Inflammatory macrophage (primary cell): ENCODE data around the gene MYPN.

Experiments used
- DNase-seq, 2 donors: peaks; one replicate each; pipeline ENCODE4 v3.0.0-alpha.2; 2020 to 2022

Gene MYPN

DNA sequence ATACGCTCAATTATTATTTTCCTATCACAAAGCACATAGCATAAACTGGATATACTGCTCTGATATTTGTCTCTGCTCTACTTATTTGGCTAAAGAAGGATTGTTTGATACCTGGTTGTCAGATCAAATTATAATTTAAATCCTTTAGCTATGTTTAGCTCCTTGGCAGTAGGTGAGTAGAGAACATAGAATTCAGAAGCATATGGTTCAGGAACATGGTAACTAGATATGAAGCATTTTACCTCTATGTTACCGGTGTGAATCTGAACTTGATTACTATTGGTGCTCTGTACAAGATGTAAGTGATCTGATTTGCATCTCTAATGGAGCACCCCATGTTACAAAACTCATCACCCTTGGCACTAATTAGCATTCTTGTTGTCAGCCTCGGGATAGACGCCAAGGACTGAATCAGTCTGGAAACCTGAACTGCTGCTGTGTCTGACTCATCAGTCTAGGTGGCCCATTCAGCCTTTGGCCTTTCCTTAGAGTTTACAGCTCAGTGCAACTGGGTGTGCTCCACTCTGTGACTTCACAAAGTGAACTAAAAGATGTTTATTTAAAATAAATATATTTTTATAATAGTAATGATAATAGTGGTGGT lies 12.3 kb upstream of the MYPN start:
- no peak for DNase-seq

DNA sequence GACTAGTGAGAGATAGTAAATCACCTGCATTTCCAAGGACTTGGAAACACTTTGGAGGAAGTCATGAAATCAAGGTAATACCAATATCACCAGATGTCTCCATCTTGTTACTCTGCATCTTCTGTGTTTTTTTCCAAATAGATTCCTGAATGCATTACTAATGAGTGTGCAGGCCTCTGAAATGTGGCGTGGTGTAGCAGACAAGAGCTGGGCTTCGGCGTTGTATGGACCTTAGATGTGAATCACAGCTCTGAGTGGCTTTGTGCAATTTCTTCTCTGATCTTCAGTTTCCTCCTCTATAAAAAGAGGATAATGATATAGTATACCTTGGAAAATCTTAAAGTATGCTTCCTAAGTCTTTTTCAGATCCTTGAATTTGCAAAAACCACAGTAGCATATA lies 9.6 kb upstream of the MYPN start:
- no peak for DNase-seq

DNA sequence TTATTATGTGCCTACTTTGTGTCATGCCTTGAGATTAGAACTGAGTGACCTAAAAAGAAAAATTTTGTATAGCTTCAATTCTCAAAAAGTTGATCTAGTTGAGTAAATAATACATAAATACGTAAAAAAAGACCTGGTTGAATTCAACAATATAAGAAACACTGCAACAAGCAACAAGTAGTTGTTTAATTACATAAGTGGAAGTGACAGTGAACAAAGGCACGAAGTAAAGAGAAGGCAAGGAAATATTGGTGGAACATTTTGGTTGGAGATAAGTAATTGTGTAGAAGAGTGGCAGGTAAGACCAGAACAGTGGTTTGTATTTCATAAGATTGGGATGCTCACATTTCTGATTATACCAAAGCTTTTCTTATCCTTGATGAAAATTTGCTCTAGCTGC lies 8.2 kb upstream of the MYPN start:
- DNase-seq: no peak

DNA sequence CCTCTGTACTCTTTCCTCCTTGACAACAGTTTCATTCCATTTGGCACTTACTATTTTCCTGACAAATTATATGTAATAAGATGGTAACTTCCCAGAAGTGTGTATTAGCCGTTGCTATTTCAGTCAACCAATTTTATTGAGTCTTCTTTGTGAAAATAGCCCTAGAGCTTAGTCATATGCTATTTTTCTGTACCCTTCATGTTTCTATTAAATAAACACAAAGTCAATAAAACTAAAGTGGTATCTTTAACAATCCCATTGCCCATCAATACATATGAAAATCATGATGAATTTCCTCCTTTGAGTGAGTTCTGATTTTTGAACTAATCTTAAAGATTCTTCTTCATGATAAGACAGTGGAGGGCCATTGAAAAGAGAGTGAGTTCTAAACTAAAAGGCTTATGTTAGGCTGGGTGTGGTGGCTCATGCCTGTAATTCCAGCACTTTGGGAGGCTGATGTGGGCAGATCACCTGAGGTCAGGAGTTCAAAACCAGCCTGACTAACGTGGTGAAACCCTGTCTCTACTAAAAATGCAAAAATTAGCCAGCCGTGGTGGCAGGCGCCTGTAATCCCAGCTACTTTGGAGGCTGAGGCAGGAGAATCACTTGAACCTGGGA lies 5.9 kb upstream of the MYPN start:
- no peak for DNase-seq

DNA sequence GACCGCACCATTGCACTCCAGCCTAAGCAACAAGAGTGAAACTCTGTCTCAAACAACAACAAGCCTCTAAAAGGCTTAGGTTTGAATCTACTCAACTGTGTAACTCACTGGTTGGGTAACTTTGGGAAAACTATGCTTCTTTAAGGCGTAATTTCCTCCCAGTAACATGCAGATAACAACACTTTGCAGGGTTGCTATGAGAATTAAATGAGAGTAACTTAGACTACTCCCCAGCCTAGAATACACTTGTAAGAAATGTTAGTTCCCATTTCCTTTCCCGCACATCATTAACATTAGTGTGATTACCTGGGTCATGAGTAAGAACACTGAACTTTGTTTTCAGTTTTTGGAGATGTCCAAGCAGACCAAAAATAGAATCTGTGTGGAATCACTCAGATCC lies 5.4 kb upstream of the MYPN start:
- DNase-seq: no peak

DNA sequence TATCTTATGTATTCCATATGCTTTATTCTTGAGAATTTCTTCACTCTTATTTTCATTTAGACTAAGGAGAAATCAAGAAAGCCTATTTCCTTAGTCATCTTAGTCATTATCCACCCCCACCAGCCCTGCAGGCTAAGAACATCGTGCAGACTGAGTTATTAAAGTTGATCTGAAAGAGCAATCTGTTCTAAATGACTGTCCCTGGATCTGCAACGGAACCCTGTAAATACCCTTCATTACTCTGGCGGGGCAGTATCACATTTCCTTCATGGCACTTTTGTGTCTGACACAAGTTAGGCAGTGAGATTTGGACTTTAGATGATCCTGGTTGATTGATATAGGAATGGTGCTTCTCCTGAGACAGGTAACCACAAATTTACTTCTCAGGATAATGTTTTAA lies 3.5 kb upstream of the MYPN start:
- no peak for DNase-seq

DNA sequence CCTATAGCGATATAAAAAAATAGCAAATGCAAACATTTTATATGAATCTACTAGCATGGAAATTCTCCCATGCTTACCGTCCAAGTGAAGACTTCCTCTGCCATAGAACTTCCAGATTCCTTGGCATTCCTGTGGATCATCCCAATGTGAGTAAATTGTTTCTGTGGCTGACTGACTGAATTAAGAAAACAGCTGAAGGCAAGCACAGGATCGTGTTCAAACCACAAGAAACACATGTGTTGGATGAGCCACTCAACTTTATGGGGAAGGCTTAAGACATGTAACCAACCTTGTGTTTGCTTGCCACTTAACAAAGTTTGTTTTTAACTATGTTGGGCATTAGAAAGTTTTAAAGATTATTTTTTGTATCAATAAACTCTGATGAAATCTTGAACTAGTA lies 2.6 kb upstream of the MYPN start:
- DNase-seq: no peak

DNA sequence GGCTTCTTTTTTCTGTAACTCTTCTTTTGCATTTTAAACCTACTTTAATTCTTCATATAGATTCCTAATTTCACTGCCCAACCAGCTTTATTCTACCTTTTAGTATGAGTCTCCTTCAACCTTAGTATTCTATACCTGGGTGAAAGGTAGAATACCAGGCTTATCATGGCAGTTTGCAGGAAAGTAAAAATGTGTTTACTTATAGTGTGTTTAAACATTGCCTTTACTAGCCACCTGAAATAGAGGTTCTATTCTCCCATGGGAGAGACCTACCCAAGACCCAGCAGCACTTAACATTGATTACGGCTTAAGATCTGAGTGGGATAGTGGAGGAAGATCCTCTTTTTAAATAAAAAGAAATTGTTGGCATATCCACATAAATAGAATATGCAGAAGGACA lies 1.6 kb upstream of the MYPN start:
- DNase-seq: no peak

DNA sequence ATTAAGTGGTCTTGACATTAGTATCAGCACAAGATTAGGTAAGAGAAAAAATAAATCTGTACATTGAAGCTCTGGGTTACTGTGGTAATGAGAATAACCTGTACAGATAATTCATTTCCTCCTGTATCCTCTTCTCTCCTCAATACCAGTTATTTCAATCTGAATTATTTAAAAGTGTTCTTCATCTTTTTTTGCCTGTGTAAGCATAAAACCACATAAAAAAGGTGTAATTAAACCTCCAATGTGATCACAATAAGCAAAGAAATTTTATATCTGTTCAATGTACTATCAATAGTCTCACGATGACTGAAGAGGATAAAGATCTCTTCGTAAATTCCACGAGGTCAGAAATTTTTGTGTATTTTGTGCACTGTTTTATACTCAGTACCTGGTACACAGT lies 1.2 kb upstream of the MYPN start:
- DNase-seq: no peak

DNA sequence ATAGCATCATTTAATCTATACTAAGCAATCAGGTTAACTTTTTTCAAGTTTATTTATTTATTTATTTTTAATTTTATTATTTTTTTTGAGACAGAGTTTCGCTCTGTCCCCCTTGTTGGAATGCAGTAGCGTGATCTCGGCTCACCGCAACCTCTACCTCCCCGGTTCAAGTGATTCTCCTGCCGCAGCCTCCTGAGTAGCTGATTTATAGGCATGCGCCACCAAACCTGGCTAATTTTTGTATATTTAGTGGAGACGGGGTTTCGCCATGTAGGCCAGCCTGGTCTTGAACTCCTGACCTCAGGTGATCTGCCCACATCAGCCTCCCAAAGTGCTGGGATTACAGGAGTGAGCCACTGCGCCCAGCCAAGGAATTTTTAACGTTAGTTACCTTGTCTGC lies 635 bp upstream of the MYPN start:
- DNase-seq: no peak

DNA sequence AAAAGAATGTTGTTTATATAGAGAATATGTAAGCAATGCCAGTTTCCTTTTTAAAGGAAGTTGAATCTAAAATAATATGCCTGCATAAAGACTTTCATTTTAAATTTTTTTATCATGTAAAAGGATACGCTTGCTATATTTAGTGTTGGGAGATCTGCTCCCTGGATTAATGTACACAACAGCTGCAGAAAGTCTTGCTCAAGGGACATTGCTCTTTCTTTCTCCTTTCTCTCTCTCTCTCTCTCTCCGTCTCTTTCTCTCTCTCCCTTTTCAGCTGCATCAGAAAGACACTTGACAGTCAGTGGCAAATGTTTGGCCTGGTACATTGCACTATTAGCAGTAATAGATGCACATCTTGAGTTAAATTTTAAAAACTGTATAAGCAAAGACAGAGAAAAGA lies 739 bp downstream of the MYPN start:
- no peak for DNase-seq

DNA sequence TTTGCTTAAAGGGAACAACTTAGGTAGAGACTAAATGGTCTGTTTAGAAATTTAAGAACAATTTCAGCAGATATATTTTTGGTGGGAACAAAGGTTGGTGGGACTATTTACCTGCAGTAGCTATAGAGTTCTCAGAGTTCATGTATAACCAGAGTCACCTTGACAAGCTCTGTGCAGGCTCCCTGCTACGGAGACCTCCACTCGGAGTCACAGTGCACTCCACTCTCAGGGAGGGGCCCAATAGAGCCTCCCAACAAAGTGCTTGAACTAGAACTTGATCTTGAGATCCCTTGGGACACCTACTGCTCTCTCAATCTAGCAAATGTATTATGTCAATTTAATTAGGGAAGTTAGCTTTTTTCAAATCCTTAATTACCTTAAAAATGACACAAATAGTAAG lies 2.3 kb downstream of the MYPN start:
- DNase-seq: no peak

DNA sequence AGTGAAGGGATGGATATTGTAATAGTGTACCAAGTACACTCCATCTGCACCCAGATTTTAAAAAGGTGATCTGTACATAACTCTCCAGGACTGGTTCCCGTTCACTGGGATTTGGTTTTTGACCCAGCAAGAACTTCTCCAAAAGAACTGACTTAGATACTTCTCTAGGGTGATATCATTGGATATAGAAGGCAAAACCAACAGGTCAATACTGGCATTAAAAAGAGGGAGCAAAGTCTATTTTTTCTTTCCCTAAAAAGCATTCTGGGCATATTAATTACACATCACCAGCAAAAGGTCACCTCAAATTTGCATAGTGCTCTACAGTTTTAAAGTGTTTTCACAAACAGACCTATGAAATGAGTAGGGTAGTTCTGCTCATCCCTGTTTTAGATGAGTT lies 3.5 kb downstream of the MYPN start:
- DNase-seq: no peak

DNA sequence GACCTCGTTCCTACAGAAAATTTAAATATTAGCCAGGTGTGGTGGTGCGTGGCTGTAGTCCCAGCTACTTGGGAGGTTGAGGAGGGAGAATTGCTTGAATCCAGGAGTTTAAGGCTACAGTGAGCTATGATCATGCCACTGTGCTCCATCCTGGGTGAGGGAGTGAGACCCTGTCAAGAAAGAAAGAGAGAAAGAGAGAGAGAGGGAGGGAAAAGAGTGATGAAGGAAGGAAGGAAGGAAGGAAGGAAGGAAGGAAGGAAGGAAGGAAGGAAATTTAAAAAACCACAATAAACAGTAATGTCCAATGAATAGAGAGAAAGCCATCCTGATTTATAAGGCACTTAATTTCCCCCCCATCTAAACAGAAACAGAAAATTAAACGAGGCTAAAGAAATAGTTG lies 9.4 kb downstream of the MYPN start:
- no peak for DNase-seq

DNA sequence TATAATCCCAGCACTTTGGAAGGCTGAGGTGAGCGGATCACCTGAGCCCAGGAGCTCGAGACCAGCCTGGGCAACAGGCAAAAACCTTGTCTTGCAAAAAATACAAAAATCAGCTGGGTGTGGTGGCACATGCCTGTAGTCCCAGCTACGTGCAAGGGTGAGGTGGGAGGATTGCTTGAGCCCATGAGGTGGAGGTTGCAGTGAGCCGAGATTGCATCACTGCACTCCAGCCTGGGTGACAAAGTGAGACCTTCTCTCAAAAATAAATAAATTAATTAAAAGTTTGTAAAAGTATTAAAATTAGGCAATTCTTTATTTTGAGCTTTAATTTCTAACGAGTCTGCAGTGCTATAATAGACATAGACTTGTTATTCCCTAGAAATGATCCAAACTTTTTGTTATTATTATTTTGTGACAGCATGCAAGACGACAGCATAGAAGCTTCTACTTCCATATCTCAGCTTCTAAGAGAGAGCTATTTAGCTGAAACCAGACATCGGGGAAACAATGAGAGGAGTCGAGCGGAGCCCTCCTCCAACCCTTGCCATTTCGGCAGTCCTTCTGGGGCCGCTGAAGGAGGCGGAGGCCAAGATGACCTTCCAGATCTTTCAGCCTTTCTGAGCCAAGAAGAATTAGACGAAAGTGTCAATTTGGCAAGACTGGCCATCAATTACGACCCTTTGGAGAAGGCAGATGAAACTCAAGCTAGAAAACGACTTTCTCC lies 11.9 kb downstream of the MYPN start:
- DNase-seq: no peak

DNA sequence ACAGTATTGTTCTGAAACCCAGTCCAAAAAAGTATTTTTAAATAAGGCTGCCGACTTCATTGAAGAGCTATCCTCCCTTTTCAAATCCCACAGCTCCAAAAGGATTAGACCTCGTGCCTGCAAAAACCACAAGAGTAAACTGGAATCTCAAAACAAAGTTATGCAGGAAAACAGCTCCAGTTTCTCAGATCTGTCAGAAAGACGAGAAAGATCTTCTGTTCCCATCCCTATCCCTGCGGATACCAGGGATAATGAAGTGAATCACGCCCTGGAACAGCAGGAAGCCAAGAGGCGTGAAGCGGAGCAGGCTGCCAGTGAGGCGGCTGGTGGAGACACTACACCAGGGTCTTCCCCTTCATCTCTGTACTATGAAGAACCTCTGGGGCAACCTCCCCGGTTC lies 12.6 kb downstream of the MYPN start:
- DNase-seq: no peak

DNA sequence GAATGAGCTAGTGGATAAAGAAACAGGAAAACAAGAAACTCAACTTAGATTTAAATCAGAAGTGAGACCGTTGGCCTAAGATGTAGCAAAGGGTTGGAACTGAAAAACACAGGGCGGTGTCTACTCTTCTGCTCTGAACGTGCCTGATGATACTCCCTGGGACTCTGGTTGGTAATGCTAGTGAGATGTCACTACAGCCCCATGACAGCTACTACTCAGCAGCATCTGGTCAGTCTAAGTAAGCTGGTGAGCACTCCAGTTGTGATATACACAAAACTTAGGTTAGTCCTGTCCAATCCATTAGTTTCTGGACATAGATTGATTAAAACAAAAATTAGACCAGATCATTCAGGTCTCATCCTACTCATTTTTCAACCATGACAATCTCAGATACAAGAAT lies 15.4 kb downstream of the MYPN start:
- DNase-seq: no peak

DNA sequence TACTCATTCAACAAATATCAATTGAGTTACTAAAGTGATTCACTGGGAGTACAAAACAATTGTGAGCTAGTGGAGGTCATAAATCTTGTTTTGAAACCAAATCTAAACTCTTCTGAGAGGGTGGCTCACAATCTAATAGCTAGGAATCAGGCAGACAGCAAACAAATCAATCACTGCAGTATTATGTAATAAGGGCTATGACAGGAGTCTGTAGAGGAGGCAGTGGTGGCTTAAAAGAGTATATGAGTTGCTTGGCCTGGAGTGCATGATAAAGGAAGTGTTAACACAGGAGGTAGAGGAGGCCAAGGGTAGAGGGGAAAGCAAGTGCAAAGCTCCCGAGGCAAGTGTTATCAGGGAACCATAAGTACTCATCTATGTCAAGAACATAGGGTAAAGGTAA lies 16.5 kb downstream of the MYPN start:
- DNase-seq: no peak

DNA sequence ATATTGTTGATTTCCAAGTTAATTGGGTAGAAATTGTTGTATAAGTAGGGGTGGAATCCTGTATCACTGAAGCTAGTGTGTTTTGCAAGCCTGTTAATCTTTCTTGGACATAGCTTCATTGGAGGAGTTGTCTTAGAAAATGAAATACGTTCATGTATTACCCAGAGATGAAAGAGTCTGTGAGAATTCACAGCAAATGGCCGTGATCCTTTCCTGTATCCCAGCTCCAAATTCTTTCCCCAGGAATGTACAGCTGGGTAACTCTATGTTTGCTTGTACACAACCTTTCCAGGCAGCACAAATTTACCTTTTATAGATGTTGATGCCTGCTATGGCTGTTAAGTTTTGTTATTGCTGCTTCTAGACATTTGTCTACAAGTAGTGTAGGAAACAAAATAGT lies 18.7 kb downstream of the MYPN start:
- no peak for DNase-seq

DNA sequence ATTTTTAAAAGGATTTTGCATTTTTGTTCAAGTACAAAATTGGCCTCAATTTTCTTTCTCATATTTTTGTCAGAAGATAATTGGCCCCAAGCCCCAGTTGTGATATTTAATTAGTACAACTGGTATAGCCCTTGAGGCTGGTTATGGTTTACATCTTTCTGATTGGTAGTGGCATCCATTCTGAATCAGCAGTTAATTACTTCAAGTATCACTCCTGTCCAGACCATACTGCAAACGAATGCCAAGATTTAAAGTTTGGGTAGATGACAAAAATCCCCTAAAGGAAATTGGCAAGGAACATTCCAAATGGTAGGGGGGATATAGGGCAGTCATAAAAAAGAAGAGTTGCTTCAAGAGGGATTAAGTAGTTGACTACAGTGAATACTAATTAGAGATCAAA lies 23.1 kb downstream of the MYPN start:
- no peak for DNase-seq

DNA sequence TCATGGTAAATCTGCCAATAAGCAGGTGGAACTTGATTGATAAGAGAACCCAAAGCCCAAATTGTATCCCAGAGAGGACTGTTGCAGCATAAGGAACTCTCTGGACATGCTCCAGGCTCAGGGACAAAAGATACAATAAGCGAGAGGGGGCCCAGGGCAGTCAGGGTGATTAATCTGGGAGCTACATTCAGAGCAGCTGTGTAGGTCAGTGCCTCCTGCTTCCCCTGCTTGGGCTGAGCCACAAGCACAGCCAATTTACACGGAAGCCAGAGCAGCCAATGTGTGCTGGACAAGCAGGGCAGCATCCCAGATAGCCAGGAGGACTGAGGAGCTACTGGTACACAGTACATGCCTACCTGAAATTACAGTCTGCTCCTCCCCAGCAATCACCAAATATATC lies 24.2 kb downstream of the MYPN start:
- DNase-seq: no peak

DNA sequence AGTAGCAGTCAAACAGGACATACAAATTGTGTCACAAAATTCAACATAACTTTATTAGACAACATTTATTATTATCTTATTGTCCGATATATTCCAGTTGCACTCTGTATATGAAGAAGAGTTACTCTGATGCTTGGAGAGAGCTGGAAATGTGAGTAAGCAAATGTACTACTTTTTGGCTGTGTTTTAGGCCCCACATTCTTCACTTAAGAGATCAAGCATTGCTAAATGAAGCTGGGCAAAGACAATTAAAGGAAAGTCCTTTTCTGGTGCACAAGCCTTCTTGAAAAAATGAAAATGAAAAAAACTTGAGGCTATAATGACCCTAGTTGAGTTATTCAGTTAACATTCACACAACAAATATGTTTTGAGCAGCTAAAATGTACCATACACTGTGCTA lies 26.1 kb downstream of the MYPN start:
- no peak for DNase-seq

DNA sequence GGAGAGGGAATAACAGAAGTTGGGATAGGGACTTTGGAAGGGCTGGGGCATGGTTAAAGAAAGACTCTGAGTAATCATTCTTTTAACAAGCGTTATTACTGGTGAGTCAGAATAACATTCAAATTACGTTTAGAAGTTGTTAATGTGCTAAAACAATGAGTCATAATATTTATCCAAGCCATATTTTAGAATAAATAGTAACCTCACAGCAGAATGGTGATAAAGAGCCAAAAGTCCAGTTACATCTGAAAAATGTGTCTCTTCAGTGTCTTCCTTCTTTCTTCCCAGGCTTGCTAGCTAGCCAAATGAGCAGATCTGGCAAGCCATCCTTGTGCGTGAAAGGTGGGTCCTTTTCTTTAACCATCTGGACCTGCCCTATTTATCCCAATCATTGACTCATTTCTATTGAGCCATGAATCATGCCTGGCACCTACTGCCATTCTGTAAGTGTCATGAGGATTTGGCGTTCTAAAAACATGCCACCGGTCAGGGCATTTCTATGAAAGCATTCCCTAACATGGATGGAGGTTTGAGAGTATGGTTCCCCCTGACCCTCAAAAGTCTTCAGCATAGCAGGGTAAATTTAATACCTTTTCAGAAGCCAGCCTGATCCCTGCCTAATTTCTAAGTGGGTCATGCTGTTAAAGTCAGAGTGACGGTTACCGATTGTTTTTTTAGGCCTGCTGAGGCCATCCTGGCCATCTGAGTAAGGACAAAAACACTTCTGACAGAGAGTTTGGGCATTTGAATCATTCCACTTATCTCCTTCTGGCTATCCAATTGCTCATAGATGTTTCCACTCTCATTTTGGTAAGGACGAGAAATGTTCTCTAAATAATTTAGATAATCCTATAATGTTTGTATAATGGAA lies 26.9 kb downstream of the MYPN start:
- DNase-seq: no peak

DNA sequence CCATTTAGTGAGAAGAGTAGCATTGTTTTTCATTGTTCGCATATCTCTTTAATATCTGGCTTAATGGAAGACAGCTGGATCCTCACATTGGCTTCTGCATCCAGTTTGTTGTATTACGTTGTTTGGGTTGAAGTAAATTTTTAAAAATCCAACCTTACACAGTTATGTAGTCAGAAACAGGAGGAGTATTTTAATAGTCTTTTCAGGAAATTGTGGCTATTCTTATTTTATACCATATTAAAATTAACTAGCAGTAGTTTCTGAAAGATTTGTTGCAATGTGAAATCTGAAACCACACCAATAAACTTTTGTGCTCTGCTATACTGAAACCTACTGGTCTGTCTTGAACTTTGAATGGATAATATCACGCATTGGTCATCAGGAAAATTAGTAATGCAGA lies 27.9 kb downstream of the MYPN start:
- DNase-seq: no peak
